ENCODE data around the gene ADCY1. TPM values are rescaled to one million over a fixed set of nuclear protein-coding genes. Genes with fewer than 3 reads are reported as not detected.

The ADCY1 gene
- total RNA-seq, 2 experiments from 2014 or later, result 0.03 TPM; not detected in 1

DNA sequence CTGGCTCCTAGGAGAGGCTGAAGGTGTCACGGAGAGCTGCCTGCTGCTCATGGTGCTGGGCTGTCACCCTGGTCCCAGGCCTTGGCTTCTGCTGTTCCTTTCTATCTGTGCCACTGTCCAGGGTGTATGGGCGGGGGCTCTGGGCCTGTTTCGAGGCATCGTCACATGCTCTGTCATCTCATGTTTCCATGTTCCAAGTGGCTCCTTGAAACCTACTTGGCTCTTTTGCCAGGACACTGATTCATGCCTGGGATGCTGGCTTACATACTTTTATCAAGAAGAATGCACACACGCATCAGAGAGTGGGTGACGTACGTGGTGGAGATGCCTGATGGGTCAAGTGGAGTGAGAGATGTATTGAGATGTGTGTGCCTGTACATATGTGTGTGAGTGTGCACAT lies 50.9 kb downstream of the ADCY1 start:
- H3K27ac ChIP-seq (ENCODE audit: low read depth in 1 of 2, low read length in 2 of 2), result no peak overlapping the region
- peaks cover 0 to 29% of the 10 kb centered on the region in 2 experiments for H3K9me3 ChIP-seq (ENCODE audit: control insufficient read depth in 1 of 2, insufficient read depth in 1 of 2, low read length in 2 of 2)
- H3K9me3 Mint-ChIP-seq, result peaks cover 4% of the 10 kb centered on the region
- no peaks in the 10 kb centered on the region for H3K4me1 ChIP-seq (ENCODE audit: insufficient read depth, low read length)
- H3K4me3 ChIP-seq (ENCODE audit: low read length), result no peak overlapping the region
- H3K36me3 ChIP-seq (ENCODE audit: insufficient read depth, low read length), result no peaks in the 10 kb centered on the region
- H3K4me1 Mint-ChIP-seq (ENCODE audit: low read depth), result no peaks in the 10 kb centered on the region
- TF ChIP-seq, protein P1, sequence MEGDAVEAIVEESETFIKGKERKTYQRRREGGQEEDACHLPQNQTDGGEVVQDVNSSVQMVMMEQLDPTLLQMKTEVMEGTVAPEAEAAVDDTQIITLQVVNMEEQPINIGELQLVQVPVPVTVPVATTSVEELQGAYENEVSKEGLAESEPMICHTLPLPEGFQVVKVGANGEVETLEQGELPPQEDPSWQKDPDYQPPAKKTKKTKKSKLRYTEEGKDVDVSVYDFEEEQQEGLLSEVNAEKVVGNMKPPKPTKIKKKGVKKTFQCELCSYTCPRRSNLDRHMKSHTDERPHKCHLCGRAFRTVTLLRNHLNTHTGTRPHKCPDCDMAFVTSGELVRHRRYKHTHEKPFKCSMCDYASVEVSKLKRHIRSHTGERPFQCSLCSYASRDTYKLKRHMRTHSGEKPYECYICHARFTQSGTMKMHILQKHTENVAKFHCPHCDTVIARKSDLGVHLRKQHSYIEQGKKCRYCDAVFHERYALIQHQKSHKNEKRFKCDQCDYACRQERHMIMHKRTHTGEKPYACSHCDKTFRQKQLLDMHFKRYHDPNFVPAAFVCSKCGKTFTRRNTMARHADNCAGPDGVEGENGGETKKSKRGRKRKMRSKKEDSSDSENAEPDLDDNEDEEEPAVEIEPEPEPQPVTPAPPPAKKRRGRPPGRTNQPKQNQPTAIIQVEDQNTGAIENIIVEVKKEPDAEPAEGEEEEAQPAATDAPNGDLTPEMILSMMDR (IDR thresholded peaks at IDR 0.05), result no peak
- H3K27me3 ChIP-seq (ENCODE audit: control insufficient read depth in 1 of 2, insufficient read depth in 2 of 2, low read length in 2 of 2), result peaks cover 0 to 4% of the 10 kb centered on the region in 2 experiments
- no peak for DNase-seq
- H3K27me3 Mint-ChIP-seq, result no peaks in the 10 kb centered on the region
- H3K27ac Mint-ChIP-seq, result no peak overlapping the region
- POLR2A ChIA-PET, result no interaction called here
- CTCF ChIA-PET, result no interaction called here
- no peaks in the 10 kb centered on the region for H3K36me3 Mint-ChIP-seq (ENCODE audit: low read depth)
- ATAC-seq (ENCODE audit: poor library complexity), result no peak
- no peak overlapping the region for H3K4me3 Mint-ChIP-seq
- intact Hi-C loops (cut with DNase I, micrococcal nuclease), result no loop called here

GRCh38 chr7:45625714-45626440 lies 51.7 kb downstream of the ADCY1 start:
- Mint-ChIP-seq H3K36me3 (ENCODE audit: low read depth) (no peaks in the 10 kb centered on the region), H3K27ac (no peak overlapping the region), H3K4me1 (ENCODE audit: low read depth) (no peaks in the 10 kb centered on the region), H3K9me3 (peaks cover 2% of the 10 kb centered on the region), H3K27me3 (no peaks in the 10 kb centered on the region), H3K4me3 (no peak overlapping the region)
- DNase-seq (no peak), ATAC-seq (ENCODE audit: poor library complexity) (no peak)
- Histone ChIP-seq H3K4me1 (ENCODE audit: insufficient read depth, low read length) (no peaks in the 10 kb centered on the region), H3K4me3 (ENCODE audit: low read length) (no peak overlapping the region), H3K27ac (ENCODE audit: low read depth in 1 of 2, low read length in 2 of 2) (no peak overlapping the region), H3K36me3 (ENCODE audit: insufficient read depth, low read length) (no peaks in the 10 kb centered on the region), H3K9me3 (ENCODE audit: control insufficient read depth in 1 of 2, insufficient read depth in 1 of 2, low read length in 2 of 2) (peaks cover 0 to 27% of the 10 kb centered on the region in 2 experiments), H3K27me3 (ENCODE audit: control insufficient read depth in 1 of 2, insufficient read depth in 2 of 2, low read length in 2 of 2) (peaks cover 0 to 4% of the 10 kb centered on the region in 2 experiments)
- intact Hi-C loops (cut with DNase I, micrococcal nuclease), result no loop called here
- CTCF ChIA-PET, result no interaction called here
- POLR2A ChIA-PET, result no interaction called here
- TF ChIP-seq, protein P1 (IDR thresholded peaks at IDR 0.05), result no peak

DNA sequence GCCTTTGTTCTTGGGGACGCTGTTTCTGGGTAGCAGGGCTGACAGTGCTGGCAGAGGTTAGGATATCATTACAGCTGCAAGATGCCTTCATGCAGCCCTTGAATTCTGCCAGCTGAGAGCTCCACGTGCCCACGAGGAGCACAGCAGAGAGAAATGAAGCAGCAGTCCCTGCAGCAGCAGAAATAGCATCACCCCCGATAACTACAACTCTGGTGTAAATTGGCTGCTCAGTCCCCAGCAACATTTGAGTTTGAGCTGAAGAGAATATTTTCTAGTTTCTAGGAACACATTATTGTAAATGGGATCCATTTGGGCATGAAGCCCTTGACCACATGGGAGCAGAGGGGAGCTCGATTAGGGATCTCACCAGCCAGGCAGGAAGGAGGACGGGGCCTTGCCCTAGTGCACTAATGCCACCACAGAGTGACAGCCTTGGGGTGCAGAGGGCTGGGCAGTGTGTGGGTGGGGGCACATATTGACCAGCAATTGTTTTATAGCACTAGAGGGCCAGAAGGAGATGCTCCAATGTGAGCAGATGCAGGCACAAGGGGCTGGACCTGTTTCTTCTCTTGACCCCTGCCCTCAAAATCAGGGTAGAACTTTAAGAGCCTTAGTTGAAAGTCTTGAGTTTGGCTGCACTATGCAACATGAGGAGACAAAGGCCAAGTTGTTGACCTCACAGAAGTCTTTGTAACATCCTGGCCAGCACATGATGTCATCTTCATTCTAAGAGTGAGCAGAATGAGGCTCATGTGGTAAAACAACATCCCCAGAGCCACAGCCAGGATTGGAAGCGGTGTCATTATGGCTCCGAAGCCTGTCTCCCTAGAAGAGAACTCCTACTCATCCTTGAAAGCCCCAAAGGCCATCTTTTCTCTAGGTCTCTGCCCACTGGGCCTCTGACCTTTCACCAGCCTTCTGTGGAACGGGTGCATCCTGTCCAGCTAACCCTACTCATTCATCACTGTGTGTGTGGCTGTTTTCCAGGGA lies 52.6 kb downstream of the ADCY1 start:
- no peak overlapping the region for H3K4me3 Mint-ChIP-seq
- H3K27ac Mint-ChIP-seq, result no peak overlapping the region
- H3K27me3 Mint-ChIP-seq, result no peaks in the 10 kb centered on the region
- H3K4me1 Mint-ChIP-seq (ENCODE audit: low read depth), result no peaks in the 10 kb centered on the region
- Histone ChIP-seq H3K36me3 (ENCODE audit: insufficient read depth, low read length) (no peaks in the 10 kb centered on the region), H3K27me3 (ENCODE audit: control insufficient read depth in 1 of 2, insufficient read depth in 2 of 2, low read length in 2 of 2) (peaks cover 0 to 4% of the 10 kb centered on the region in 2 experiments), H3K4me3 (ENCODE audit: low read length) (no peak overlapping the region), H3K4me1 (ENCODE audit: insufficient read depth, low read length) (no peaks in the 10 kb centered on the region), H3K27ac (ENCODE audit: low read depth in 1 of 2, low read length in 2 of 2) (no peak overlapping the region), H3K9me3 (ENCODE audit: control insufficient read depth in 1 of 2, insufficient read depth in 1 of 2, low read length in 2 of 2) (peaks cover 0 to 22% of the 10 kb centered on the region in 2 experiments)
- ATAC-seq (ENCODE audit: poor library complexity), result no peak
- H3K36me3 Mint-ChIP-seq (ENCODE audit: low read depth), result no peaks in the 10 kb centered on the region
- intact Hi-C loops (cut with DNase I, micrococcal nuclease), result no loop called here
- ChIA-PET CTCF (no interaction called here), POLR2A (no interaction called here)
- TF ChIP-seq, protein P1 (IDR thresholded peaks at IDR 0.05), result no peak
- DNase-seq, result no peak
- peaks cover 2% of the 10 kb centered on the region for H3K9me3 Mint-ChIP-seq

All from CD4-positive, alpha-beta T cell (primary cell).